ENCODE results near the gene MGAM2.

The MGAM2 gene

GRCh38 chr7:142111499-142111898, at the start of gene MGAM2:
Gene MGAM2 (plus strand): TSS chr7:142111718. CDS start chr7:142116874, 5,156 bp downstream.
- POLR2A ChIA-PET (ENCODE audit: low non-redundant PET) = no interaction called here
- CTCF ChIA-PET = no interaction called here
- no peak within 1 kb of the TSS for H3K27ac ChIP-seq
- DNase-seq (ENCODE audit: low spot score) = no peak
- TF ChIP-seq CTCF (conservative IDR thresholded peaks at IDR 0.05; ENCODE audit: low read depth) = no peak

- no peak for TF ChIP-seq CTCF (conservative IDR thresholded peaks at IDR 0.05; ENCODE audit: low read depth)
- CTCF ChIA-PET = no interaction called here
These were observed 47.7 kb upstream of the MGAM2 start for GRCh38 chr7:142063551-142064442.

GRCh38 chr7:142066536-142066935, 45.0 kb upstream of the MGAM2 start:
- DNase-seq (ENCODE audit: low spot score) = no peak
- ChIA-PET CTCF (no interaction called here), POLR2A (ENCODE audit: low non-redundant PET) (no interaction called here)
- H3K27ac ChIP-seq = no peak overlapping the region
- no peak for TF ChIP-seq CTCF (conservative IDR thresholded peaks at IDR 0.05; ENCODE audit: low read depth)

More at GRCh38 chr7:142063551-142064442, 47.7 kb upstream of the MGAM2 start:
- H3K27ac ChIP-seq = no peak overlapping the region
- POLR2A ChIA-PET (ENCODE audit: low non-redundant PET) = no interaction called here
- DNase-seq (ENCODE audit: low spot score) = no peak

GRCh38 chr7:142077762-142078161, 33.8 kb upstream of the MGAM2 start:
- POLR2A ChIA-PET (ENCODE audit: low non-redundant PET) = no interaction called here
- no peak for TF ChIP-seq CTCF (conservative IDR thresholded peaks at IDR 0.05; ENCODE audit: low read depth)
- no peak for DNase-seq (ENCODE audit: low spot score)
- H3K27ac ChIP-seq = no peak overlapping the region
- CTCF ChIA-PET = no interaction called here

GRCh38 chr7:142083605-142084004, 27.9 kb upstream of the MGAM2 start:
- POLR2A ChIA-PET (ENCODE audit: low non-redundant PET) = no interaction called here
- CTCF ChIA-PET = no interaction called here

GRCh38 chr7:142085428-142085827, 26.1 kb upstream of the MGAM2 start:
- DNase-seq (ENCODE audit: low spot score) = no peak
- CTCF ChIA-PET = no interaction called here
- POLR2A ChIA-PET (ENCODE audit: low non-redundant PET) = no interaction called here
- H3K27ac ChIP-seq = no peak overlapping the region
- no peak for TF ChIP-seq CTCF (conservative IDR thresholded peaks at IDR 0.05; ENCODE audit: low read depth)

More at GRCh38 chr7:142083605-142084004, 27.9 kb upstream of the MGAM2 start:
- DNase-seq (ENCODE audit: low spot score) = no peak
- TF ChIP-seq CTCF (conservative IDR thresholded peaks at IDR 0.05; ENCODE audit: low read depth) = no peak
- H3K27ac ChIP-seq = no peak overlapping the region

All from RWPE1 (cell line).